Measurements from ENCODE around the gene SNAP91.

SNAP91 gene

DNA sequence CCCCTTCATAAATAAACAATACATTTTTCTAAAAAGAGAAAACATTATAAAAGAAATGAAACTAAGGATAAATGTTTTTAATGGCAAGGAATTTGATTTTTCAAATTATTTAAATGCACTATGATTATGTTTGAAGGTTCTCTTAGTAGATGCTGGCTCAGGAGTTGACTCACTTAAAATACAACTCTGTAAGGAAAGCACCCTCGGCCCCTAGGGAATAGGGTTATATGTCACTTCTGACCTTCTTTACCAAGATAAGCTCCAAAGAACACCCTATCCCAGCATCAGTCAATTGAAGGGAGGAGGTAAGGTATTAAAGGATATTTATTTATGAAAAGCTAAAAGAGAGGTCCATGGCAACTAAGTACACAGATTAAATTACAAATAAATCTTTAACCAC lies 6.8 kb downstream of the SNAP91 start:
- TF ChIP-seq CTCF (conservative IDR thresholded peaks at IDR 0.05) (no peak), ZFX (IDR thresholded peaks at IDR 0.05) (no peak)
- H3K27ac ChIP-seq = no peak overlapping the region

DNA sequence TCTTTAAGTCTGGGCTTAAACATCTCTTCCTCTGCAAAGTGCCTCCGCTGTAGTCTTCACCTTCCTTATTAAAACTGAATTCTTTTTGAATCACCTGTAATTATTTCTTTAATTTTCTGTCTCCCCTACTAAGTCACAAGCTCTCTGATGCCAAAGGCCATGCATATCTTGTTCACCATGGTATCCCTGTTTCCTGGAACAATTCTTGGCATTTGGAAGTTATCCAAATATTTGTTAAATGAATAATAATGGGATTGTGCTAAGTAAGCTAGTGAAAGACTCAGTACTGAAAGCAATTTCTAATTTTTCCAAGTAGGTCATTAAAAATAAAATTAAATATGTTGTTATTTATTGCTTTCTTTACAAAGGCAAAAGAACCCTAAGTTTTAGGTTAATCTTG lies 12.2 kb downstream of the SNAP91 start:
- TF ChIP-seq ZFX (IDR thresholded peaks at IDR 0.05) = no peak
- no peak for TF ChIP-seq CTCF (conservative IDR thresholded peaks at IDR 0.05)
- no peak overlapping the region for H3K27ac ChIP-seq

- TF ChIP-seq ZFX (IDR thresholded peaks at IDR 0.05) = no peak
- TF ChIP-seq CTCF (conservative IDR thresholded peaks at IDR 0.05) = no peak
Measured at GRCh38 chr6:83685481-83685880, 23.4 kb downstream of the SNAP91 start.

DNA sequence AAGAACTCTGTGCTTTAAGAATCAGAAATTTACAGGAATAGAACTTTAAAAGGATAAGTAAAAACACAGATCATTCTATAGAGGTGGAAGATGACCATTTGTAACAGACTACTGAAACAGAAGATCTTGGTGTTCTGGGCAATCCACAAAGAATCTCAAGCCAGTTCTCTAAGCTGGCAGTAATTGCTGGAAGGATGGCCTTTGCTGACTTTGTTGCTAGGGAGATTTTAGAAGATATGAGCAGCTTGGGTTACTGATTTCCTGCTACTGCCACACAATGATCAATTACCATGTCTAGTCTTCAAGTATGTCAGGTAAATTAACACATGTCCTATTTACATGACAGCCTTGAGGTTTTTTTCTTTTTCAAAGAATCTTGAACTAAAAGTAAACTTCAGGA lies 31.1 kb downstream of the SNAP91 start:
- H3K27ac ChIP-seq = no peak overlapping the region
- TF ChIP-seq CTCF (conservative IDR thresholded peaks at IDR 0.05) (no peak), ZFX (IDR thresholded peaks at IDR 0.05) (no peak)

More at GRCh38 chr6:83685481-83685880, 23.4 kb downstream of the SNAP91 start:
- no peak overlapping the region for H3K27ac ChIP-seq

- TF ChIP-seq ZFX (IDR thresholded peaks at IDR 0.05) = no peak
- TF ChIP-seq CTCF (conservative IDR thresholded peaks at IDR 0.05) = no peak
- no peak overlapping the region for H3K27ac ChIP-seq
Measured at GRCh38 chr6:83637953-83638352, 70.9 kb downstream of the SNAP91 start.

GRCh38 chr6:83636800-83637199 lies 72.1 kb downstream of the SNAP91 start:
- TF ChIP-seq CTCF (conservative IDR thresholded peaks at IDR 0.05) (no peak), ZFX (IDR thresholded peaks at IDR 0.05) (no peak)
- no peak overlapping the region for H3K27ac ChIP-seq

DNA sequence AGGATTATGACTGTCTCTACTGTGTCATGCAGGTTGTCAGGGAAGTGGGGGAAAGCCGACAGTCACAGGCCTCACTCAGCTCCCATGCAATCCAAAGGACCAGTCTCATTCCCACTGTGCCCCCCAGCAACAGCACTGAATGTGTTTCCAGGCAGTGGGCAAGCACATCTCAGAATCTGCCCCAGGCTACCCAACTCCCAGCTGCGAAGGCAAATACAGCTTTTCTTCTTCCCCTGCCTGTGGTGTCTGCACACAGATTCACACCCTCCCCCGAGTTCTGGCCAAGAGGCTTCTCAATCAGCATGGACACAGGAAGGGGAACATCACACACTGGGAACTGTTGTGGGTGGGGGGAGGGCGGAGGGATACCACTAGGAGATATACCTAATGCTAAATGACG lies 75.3 kb downstream of the SNAP91 start:
- TF ChIP-seq ZFX (IDR thresholded peaks at IDR 0.05) (no peak), CTCF (conservative IDR thresholded peaks at IDR 0.05) (no peak)

More for the DNA sequence above, 75.3 kb downstream of the SNAP91 start:
- no peak overlapping the region for H3K27ac ChIP-seq

Data from C4-2B (cell line).